Measurements from ENCODE around the gene PRDM8. TPM values are rescaled to one million over a fixed set of nuclear protein-coding genes. Genes with fewer than 3 reads are reported as not detected.
A peak's percentile ranks its signal among the peaks of the same experiment; 100 is the strongest.

Gene PRDM8
- total RNA-seq, 1 donor from 2014 or later, result 1.7 TPM

DNA sequence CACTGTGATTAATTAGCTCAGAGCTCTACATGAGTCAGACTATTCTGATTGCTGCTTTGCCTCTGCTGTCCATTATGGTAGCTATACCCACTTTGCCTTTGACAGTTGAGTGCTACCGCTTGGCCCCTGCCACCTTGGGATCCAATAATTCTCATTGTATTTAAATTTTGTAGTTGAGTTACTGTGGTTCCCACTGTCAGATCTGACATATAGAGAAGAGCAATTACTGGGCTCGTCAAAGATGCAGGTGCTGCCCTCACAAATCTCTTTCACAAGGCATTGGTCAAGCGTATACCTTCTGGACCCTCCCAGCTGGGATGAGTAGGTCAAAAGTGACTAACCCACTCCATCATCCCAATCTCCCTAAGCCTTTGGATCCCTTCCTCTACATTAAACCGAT lies 18.3 kb upstream of the PRDM8 start:
- ATAC-seq (no peak), DNase-seq (no peak)
- Histone ChIP-seq H3K36me3 (no peaks in the 10 kb centered on the region), H3K27me3 (no peaks in the 10 kb centered on the region), H3K27ac (no peak overlapping the region), H3K4me3 (no peak overlapping the region), H3K9me3 (peaks cover 8% of the 10 kb centered on the region), H3K4me1 (peaks cover 10% of the 10 kb centered on the region)
- intact Hi-C loops (cut with DNase I), result no loop called here
- TF ChIP-seq, protein P1, sequence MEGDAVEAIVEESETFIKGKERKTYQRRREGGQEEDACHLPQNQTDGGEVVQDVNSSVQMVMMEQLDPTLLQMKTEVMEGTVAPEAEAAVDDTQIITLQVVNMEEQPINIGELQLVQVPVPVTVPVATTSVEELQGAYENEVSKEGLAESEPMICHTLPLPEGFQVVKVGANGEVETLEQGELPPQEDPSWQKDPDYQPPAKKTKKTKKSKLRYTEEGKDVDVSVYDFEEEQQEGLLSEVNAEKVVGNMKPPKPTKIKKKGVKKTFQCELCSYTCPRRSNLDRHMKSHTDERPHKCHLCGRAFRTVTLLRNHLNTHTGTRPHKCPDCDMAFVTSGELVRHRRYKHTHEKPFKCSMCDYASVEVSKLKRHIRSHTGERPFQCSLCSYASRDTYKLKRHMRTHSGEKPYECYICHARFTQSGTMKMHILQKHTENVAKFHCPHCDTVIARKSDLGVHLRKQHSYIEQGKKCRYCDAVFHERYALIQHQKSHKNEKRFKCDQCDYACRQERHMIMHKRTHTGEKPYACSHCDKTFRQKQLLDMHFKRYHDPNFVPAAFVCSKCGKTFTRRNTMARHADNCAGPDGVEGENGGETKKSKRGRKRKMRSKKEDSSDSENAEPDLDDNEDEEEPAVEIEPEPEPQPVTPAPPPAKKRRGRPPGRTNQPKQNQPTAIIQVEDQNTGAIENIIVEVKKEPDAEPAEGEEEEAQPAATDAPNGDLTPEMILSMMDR (IDR thresholded peaks at IDR 0.05), result no peak

DNA sequence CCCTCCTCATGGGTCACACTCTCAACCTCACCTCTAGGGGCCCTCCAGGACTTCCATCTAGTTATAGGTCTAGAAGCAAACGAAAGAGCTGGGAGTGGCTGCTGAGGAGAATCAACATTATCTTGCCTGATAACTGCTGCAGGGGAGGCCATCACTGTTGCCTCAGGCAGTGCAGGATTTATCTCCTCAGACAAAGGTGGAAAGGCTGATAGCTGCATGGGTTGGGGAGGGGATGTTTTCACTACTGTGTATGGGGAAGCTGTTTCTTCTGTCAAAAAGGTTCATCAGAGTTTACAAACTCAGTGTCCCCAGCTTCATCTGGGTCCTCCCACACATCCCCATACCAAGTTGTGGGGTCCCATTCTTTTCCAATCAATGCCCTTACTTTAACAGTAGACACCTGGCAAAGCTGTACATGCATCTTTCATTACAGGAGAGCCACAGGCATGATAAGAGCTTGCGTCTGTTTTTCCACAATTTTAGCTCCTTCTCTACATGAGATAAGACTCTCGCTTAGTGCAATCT lies 17.6 kb upstream of the PRDM8 start:
- TF ChIP-seq, protein P1 (IDR thresholded peaks at IDR 0.05), result no peak
- Histone ChIP-seq H3K36me3 (no peaks in the 10 kb centered on the region), H3K4me3 (no peak overlapping the region), H3K27me3 (peaks cover 7% of the 10 kb centered on the region), H3K27ac (no peak overlapping the region), H3K4me1 (peaks cover 16% of the 10 kb centered on the region), H3K9me3 (peaks cover 8% of the 10 kb centered on the region)
- ATAC-seq (no peak), DNase-seq (no peak)
- intact Hi-C loops (cut with DNase I), result no loop called here

DNA sequence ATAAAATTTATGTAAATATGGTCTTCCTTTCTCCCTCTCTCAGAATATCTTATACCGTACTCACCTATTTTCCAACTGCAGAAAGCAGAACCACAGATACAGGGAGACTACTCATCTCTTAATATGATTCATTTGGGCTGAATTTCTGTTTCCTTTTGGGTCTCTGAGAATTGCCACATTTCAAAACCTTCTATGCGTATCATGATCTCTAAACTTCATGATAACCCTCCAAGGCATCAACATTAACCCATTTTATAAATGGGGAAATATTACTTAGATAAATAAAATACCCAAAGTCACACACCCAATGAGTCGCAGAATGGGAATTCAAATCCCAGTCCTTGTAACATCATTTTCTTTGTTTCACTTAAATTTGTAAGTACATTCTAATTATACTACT lies 16.6 kb upstream of the PRDM8 start:
- Histone ChIP-seq H3K27ac (no peak overlapping the region), H3K27me3 (peaks cover 17% of the 10 kb centered on the region), H3K36me3 (no peaks in the 10 kb centered on the region), H3K9me3 (peaks cover 8% of the 10 kb centered on the region), H3K4me3 (no peak overlapping the region), H3K4me1 (peaks cover 27% of the 10 kb centered on the region)
- ATAC-seq, result no peak
- DNase-seq, result no peak
- intact Hi-C loops (cut with DNase I), result no loop called here
- TF ChIP-seq, protein P1 (IDR thresholded peaks at IDR 0.05), result no peak

DNA sequence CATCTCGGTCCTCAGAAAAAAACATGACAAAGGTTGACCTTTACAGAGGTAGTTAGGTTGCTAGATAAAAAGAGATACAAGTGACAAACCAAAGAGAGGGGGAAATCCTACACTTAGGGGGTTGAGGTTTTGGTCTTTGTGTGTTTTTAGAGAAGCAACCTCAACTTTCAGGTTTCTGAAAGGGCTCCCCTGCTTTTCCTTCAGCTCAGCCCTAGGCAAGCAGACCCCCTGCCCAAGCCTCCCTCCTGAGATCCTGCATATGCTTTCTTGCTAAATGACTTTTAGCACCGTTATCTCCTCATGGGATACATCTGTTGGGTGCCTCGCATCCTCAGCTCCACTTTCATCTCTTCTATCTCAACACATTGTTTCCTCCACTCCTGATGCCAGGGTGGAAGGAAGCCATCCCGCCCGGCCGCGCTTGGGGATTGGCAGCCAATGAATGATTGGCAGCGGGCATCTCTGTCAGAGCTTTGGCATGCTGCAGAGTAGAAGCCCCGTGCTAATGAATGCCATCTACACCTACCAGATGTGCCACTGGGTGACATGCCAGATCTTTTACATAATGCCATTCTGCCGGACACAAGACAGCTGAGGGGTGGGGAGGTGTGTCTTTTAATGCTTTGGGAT lies 15.0 kb upstream of the PRDM8 start:
- Histone ChIP-seq H3K4me1 (peaks cover 30% of the 10 kb centered on the region), H3K27ac (no peak overlapping the region), H3K27me3 (peaks cover 33% of the 10 kb centered on the region), H3K36me3 (no peaks in the 10 kb centered on the region), H3K9me3 (peaks cover 8% of the 10 kb centered on the region), H3K4me3 (no peak overlapping the region)
- ATAC-seq (no peak), DNase-seq (no peak)
- TF ChIP-seq, protein P1 (IDR thresholded peaks at IDR 0.05), result no peak
- intact Hi-C loops (cut with DNase I), result no loop called here

DNA sequence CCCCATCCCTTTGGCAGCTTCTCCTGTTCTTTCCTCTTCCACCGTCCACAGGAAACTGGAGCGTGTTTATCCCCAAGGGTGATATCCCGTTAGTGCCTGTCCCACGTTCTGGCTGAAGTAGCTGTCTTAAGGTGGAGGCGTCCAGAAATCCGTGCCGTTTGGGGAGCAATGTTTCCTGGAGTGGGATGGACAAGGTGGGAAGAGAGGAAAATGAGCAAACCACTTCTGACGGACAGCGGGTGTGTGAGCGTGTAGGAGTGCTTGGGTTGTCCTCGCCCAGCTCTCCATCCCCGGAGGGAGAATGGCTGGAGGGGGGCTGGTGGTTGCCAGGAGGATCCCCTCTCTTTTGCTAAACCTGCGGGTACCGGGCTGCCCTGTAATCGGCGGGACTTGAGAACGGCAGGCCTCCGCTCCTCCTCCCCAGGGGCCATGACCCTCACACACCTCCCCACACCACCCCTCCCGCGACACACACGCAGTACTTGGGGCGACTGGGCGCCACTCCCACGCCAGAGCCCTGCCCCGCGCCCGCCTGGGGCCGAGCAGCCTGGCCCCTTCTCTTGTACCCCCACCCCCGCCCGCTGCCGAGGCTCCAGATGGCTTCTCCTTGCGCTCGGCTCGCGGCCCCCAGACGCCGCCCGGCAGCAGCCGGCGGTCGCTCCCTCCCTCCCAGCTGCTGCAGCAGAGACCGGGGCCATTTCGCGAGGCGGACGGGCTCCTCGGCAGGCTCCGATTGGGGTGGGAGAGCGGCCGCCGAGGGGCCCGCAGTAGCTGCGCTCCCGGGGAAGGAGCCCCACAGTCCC lies 13.9 kb upstream of the PRDM8 start:
- TF ChIP-seq, protein P1 (IDR thresholded peaks at IDR 0.05), result no peak
- Histone ChIP-seq H3K27ac (peak overlapping the region; percentile 36), H3K36me3 (no peaks in the 10 kb centered on the region), H3K4me3 (peak overlapping the region; percentile 63), H3K9me3 (peaks cover 8% of the 10 kb centered on the region), H3K27me3 (peaks cover 44% of the 10 kb centered on the region), H3K4me1 (peaks cover 30% of the 10 kb centered on the region)
- peak; percentile 50 for ATAC-seq
- peak; percentile 68 for DNase-seq
- intact Hi-C loops (cut with DNase I), result no loop called here

Measured in upper lobe of right lung (tissue), 1 donor.